Measurements from ENCODE around the gene MUCL1.

DNA sequence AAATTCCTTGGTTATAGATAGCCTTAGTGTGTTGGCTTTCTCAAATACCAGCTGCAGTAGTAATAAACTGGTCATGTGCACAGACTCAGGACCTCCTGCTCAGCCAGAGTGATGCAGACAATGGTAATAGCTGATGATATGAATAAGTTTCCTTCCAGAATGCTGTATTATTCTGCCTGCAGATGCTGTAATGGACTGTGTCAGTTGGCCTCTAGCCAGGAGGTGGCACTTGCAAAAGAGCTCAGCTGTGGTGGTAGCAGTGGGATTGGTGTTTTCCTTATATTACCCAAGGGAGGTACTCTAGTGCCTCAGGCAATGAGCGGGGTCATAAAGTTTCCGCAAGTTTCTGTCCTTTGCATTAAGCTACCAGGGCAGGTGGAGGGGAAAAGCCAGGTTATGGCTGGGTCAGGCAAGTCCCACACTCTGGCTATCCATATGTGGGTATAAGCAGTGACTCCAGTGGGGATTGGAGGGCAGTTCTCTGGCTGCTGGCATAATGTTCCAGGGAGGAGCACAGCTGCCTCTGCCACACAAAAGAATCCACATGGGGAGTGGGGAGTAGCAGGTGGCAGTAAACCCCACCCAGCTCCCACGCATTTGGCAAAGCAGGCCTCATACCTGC is 14.0 kb upstream of the MUCL1 start:
- TF ChIP-seq, protein P1, sequence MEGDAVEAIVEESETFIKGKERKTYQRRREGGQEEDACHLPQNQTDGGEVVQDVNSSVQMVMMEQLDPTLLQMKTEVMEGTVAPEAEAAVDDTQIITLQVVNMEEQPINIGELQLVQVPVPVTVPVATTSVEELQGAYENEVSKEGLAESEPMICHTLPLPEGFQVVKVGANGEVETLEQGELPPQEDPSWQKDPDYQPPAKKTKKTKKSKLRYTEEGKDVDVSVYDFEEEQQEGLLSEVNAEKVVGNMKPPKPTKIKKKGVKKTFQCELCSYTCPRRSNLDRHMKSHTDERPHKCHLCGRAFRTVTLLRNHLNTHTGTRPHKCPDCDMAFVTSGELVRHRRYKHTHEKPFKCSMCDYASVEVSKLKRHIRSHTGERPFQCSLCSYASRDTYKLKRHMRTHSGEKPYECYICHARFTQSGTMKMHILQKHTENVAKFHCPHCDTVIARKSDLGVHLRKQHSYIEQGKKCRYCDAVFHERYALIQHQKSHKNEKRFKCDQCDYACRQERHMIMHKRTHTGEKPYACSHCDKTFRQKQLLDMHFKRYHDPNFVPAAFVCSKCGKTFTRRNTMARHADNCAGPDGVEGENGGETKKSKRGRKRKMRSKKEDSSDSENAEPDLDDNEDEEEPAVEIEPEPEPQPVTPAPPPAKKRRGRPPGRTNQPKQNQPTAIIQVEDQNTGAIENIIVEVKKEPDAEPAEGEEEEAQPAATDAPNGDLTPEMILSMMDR (IDR thresholded peaks at IDR 0.05; ENCODE audit: low read depth, low read length, poor library complexity, severe bottlenecking): no peak
- no peak for TF ChIP-seq EZH2phosphoT487 (IDR thresholded peaks at IDR 0.05; ENCODE audit: borderline replicate concordance, low read length)

Measured in DOHH2 (cell line).